PC-9 (cell line): ENCODE data around the gene PEMT. TPM values are rescaled to one million over a fixed set of nuclear protein-coding genes. Genes with fewer than 3 reads are reported as not detected.

Experiments
- BruUV-seq: library from RNA; stranded (reverse); fragments of 400-500 nt; replicated peaks from 2 replicates; lab custom pipeline; 2021; lab: Mats Ljungman, UMichigan
- CTCF ChIA-PET: fragments of 300-600 bp; sonication (Branson Sonifier 250); formaldehyde crosslinking; loops from one replicate; lab custom pipeline; 2022; ENCODE audit warnings: antibody characterized with exemption; lab: Charles Lee
- POLR2A ChIA-PET: fragments of 300-600 bp; sonication (Branson Sonifier 250); formaldehyde crosslinking; loops from one replicate; lab custom pipeline; 2022; ENCODE audit warnings: antibody characterized with exemption; ENCODE audit not compliant: unreplicated experiment; lab: Charles Lee
- DNase-seq, 2 experiments: peaks; one replicate each; pipeline versions ENCODE4 v3.0.0 to v3.0.0-alpha.2; 2015 to 2022; ENCODE audit warnings: mixed read lengths in 1 of 2
- H2AFZ ChIP-seq: fragments of 200-600 bp; sonication (generic); 2 replicates; pipeline ENCODE4 v1.8.1; 2017; ENCODE audit warnings: antibody characterized with exemption
- H3F3A ChIP-seq: fragments of 200-600 bp; sonication (generic); 2 replicates; pipeline ENCODE4 v1.8.1; 2017; ENCODE audit warnings: antibody characterized with exemption, mild to moderate bottlenecking, low read depth; ENCODE audit not compliant: insufficient read depth
- H3K27ac ChIP-seq: fragments of 200-600 bp; sonication (generic); 2 replicates; pipeline ENCODE4 v1.6.1; 2016; ENCODE audit warnings: mixed run types
- H3K27me3 ChIP-seq: fragments of 200-600 bp; sonication (generic); 2 replicates; pipeline ENCODE4 v1.6.1; 2016; ENCODE audit warnings: low read depth, mixed run types; ENCODE audit not compliant: insufficient read depth
- H3K36me3 ChIP-seq: fragments of 200-600 bp; sonication (generic); 2 replicates; pipeline ENCODE4 v1.6.1; 2016; ENCODE audit warnings: low read depth, mixed run types
- H3K4me1 ChIP-seq: fragments of 200-600 bp; sonication (generic); replicated peaks from 2 replicates; pipeline ENCODE4 v1.6.1; 2016; ENCODE audit warnings: mixed run types; ENCODE audit not compliant: insufficient read depth
- H3K4me2 ChIP-seq: fragments of 200-600 bp; sonication (generic); 2 replicates; pipeline ENCODE4 v1.6.1; 2017; ENCODE audit warnings: mixed run types
- H3K4me3 ChIP-seq: fragments of 200-600 bp; sonication (generic); 2 replicates; pipeline ENCODE4 v1.6.1; 2016; ENCODE audit warnings: mixed run types
- H3K79me2 ChIP-seq: fragments of 200-600 bp; sonication (generic); 2 replicates; pipeline ENCODE4 v1.6.1; 2017; ENCODE audit warnings: low read depth, mixed run types
- H3K9me2 ChIP-seq: fragments of 200-600 bp; sonication (generic); 2 replicates; pipeline ENCODE4 v1.8.1; 2017; ENCODE audit warnings: mild to moderate bottlenecking; ENCODE audit not compliant: insufficient read depth
- H3K9me3 ChIP-seq: fragments of 200-600 bp; sonication (generic); 2 replicates; pipeline ENCODE4 v1.8.1; 2016; ENCODE audit warnings: low read depth; ENCODE audit not compliant: insufficient read depth
- H4K20me1 ChIP-seq: fragments of 200-600 bp; sonication (generic); 2 replicates; pipeline ENCODE4 v1.8.1; 2017; ENCODE audit not compliant: insufficient read depth
- EZH2 ChIP-seq: fragments of 200-600 bp; sonication (generic); IDR thresholded peaks from 2 replicates; pipeline ENCODE4 v1.8.0; 2017; ENCODE audit warnings: antibody characterized with exemption, low read depth
- intact Hi-C: fragments of 100-400 bp; cut with micrococcal nuclease; formaldehyde crosslinking; loops from one replicate; pipeline ENCODE4 v1.10.0; 2022; ENCODE audit not compliant: unreplicated experiment
- total RNA-seq: library from RNA; stranded (reverse); gene quantifications from 2 replicates; pipeline ENCODE4 v1.2.3, GENCODE V29; 2021
- TF ChIP-seq, protein P1 (sequence below): fragments of 200-600 bp; sonication (generic); conservative IDR thresholded peaks from 2 replicates; pipeline ENCODE4 v1.6.1; 2017; ENCODE audit warnings: mixed run types, antibody characterized with exemption, mild to moderate bottlenecking, moderate library complexity

PEMT gene
- total RNA-seq, 1 experiment from 2014 or later, result 61.2 TPM

GRCh38 chr17:17555906-17556305 is 35.6 kb downstream of the PEMT start:
- Histone ChIP-seq H3K36me3 (no peaks in the 10 kb centered on the region), H3K4me3 (no peak overlapping the region), H3K27me3 (no peaks in the 10 kb centered on the region), H3K79me2 (no peaks in the 10 kb centered on the region; the same call in 1 of the 2 replicates), H3K4me2 (no peak overlapping the region), H3F3A (no peaks in the 10 kb centered on the region), H4K20me1 (peaks cover 63% of the 10 kb centered on the region), H2AFZ (no peak overlapping the region), H3K9me2 (no peaks in the 10 kb centered on the region), H3K9me3 (no peaks in the 10 kb centered on the region), H3K4me1 (no peaks in the 10 kb centered on the region), H3K27ac (no peak overlapping the region)
- BruUV-seq, result no TSS peak
- no peak for DNase-seq
- ChIA-PET CTCF (no interaction called here), POLR2A (no interaction called here)
- intact Hi-C loops, result no loop called here
- no peak for TF ChIP-seq EZH2
- TF ChIP-seq, protein P1, sequence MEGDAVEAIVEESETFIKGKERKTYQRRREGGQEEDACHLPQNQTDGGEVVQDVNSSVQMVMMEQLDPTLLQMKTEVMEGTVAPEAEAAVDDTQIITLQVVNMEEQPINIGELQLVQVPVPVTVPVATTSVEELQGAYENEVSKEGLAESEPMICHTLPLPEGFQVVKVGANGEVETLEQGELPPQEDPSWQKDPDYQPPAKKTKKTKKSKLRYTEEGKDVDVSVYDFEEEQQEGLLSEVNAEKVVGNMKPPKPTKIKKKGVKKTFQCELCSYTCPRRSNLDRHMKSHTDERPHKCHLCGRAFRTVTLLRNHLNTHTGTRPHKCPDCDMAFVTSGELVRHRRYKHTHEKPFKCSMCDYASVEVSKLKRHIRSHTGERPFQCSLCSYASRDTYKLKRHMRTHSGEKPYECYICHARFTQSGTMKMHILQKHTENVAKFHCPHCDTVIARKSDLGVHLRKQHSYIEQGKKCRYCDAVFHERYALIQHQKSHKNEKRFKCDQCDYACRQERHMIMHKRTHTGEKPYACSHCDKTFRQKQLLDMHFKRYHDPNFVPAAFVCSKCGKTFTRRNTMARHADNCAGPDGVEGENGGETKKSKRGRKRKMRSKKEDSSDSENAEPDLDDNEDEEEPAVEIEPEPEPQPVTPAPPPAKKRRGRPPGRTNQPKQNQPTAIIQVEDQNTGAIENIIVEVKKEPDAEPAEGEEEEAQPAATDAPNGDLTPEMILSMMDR, result no peak

DNA sequence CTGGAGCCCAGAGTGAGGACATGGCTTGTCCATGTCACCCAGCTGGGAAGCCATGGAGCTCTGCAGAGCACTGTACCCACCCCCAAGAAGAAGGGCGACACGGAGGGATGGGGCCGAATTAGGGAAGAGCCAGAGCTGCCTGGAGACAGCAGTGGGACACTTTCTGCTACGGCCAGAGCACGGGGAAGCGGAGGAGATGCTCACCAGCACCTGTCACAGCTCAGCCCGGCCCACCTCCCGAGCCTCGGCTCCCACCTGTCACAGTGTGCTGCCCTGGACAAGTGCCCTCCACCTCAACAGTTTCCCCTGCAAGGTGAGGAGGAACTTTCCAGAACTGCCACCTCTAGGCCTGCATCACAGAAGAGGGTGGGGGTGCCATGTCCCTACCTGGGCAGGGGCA is 36.4 kb downstream of the PEMT start:
- Histone ChIP-seq H3K4me1 (no peaks in the 10 kb centered on the region), H3F3A (no peaks in the 10 kb centered on the region), H3K4me2 (no peak overlapping the region), H2AFZ (no peak overlapping the region), H3K9me3 (no peaks in the 10 kb centered on the region), H3K27ac (no peak overlapping the region), H3K9me2 (no peaks in the 10 kb centered on the region), H3K4me3 (no peak overlapping the region), H3K79me2 (no peaks in the 10 kb centered on the region; the same call in 1 of the 2 replicates), H3K36me3 (no peaks in the 10 kb centered on the region), H3K27me3 (no peaks in the 10 kb centered on the region), H4K20me1 (peaks cover 60% of the 10 kb centered on the region)
- intact Hi-C loops, result no loop called here
- no peak for DNase-seq
- TF ChIP-seq, protein P1, result no peak
- no peak for TF ChIP-seq EZH2
- CTCF ChIA-PET, result no interaction called here
- POLR2A ChIA-PET, result no interaction called here
- BruUV-seq, result no TSS peak

- Histone ChIP-seq H3K9me2 (no peaks in the 10 kb centered on the region), H3K4me2 (no peak overlapping the region), H3K27ac (no peak overlapping the region), H3F3A (no peaks in the 10 kb centered on the region), H3K9me3 (no peaks in the 10 kb centered on the region), H2AFZ (no peak overlapping the region), H3K4me3 (no peak overlapping the region), H4K20me1 (peaks cover 58% of the 10 kb centered on the region), H3K4me1 (no peaks in the 10 kb centered on the region), H3K27me3 (no peaks in the 10 kb centered on the region), H3K36me3 (no peaks in the 10 kb centered on the region), H3K79me2 (no peaks in the 10 kb centered on the region; the same call in 1 of the 2 replicates)
- ChIA-PET CTCF (no interaction called here), POLR2A (no interaction called here)
- intact Hi-C loops, result no loop called here
- DNase-seq, result no peak
- no TSS peak for BruUV-seq
- TF ChIP-seq, protein P1, result no peak
- TF ChIP-seq EZH2, result no peak
Observed at GRCh38 chr17:17554266-17554665, 37.2 kb downstream of the PEMT start.
